GM18519 (cell line): ENCODE data around the gene PRR23E.

Source experiments
- ATAC-seq: cut with Tn5 transposase; IDR thresholded peaks from one replicate; pipeline ENCODE4 v1.9.1; 2021; ENCODE audit warnings: mild to moderate bottlenecking, moderate library complexity; ENCODE audit not compliant: unreplicated experiment, low FRiP score

The PRR23E gene

GRCh38 chr3:127221037-127221436 is 28.1 kb downstream of the PRR23E start:
- ATAC-seq = no peak

- no peak for ATAC-seq
Observed at GRCh38 chr3:127221446-127222035, 28.6 kb downstream of the PRR23E start.

- ATAC-seq = no peak
Observed at GRCh38 chr3:127222163-127222562, 29.2 kb downstream of the PRR23E start.

- ATAC-seq = no peak
Observed at GRCh38 chr3:127222664-127223063, 29.7 kb downstream of the PRR23E start.

GRCh38 chr3:127224118-127224517 is 31.2 kb downstream of the PRR23E start:
- no peak for ATAC-seq

GRCh38 chr3:127226457-127226856 is 33.5 kb downstream of the PRR23E start:
- no peak for ATAC-seq

- ATAC-seq = no peak
Observed at GRCh38 chr3:127226946-127227842, 34.3 kb downstream of the PRR23E start.

- no peak for ATAC-seq
Observed at GRCh38 chr3:127228866-127229265, 35.9 kb downstream of the PRR23E start.

- ATAC-seq = no peak
Observed at GRCh38 chr3:127233371-127233770, 40.4 kb downstream of the PRR23E start.

- ATAC-seq = no peak
Observed at GRCh38 chr3:127234778-127235177, 41.8 kb downstream of the PRR23E start.

GRCh38 chr3:127235706-127236105 is 42.8 kb downstream of the PRR23E start:
- no peak for ATAC-seq

GRCh38 chr3:127237835-127238234 is 44.9 kb downstream of the PRR23E start:
- no peak for ATAC-seq

- ATAC-seq = no peak
Observed at GRCh38 chr3:127238602-127239001, 45.7 kb downstream of the PRR23E start.

GRCh38 chr3:127247292-127247691 is 54.4 kb downstream of the PRR23E start:
- ATAC-seq = no peak
